ENCODE results near the gene TNFAIP6.
"Not testable (repeated sequence)": the region's sequence is repeated elsewhere in the genome, so short reads cannot be mapped to it uniquely, and the experiment has no call there.

The TNFAIP6 gene

GRCh38 chr2:151343073-151343472 is 14.3 kb upstream of the TNFAIP6 start:
- TF ChIP-seq TAF1 (IDR thresholded peaks at IDR 0.05; ENCODE audit: borderline replicate concordance, low read depth, low read length): no peak
- no peak for TF ChIP-seq POLR2A (IDR thresholded peaks at IDR 0.05; ENCODE audit: low read depth, low read length)
- TF ChIP-seq POLR2AphosphoS5 (IDR thresholded peaks at IDR 0.05; ENCODE audit: low read depth, low read length): no peak
- DNase-seq (ENCODE audit: insufficient read length): no peak
- FAIRE-seq: no peak

GRCh38 chr2:151344191-151344590 is 13.2 kb upstream of the TNFAIP6 start:
- not testable (repeated sequence) for DNase-seq (ENCODE audit: insufficient read length); FAIRE-seq

GRCh38 chr2:151344906-151345305 is 12.5 kb upstream of the TNFAIP6 start:
- no peak for DNase-seq (ENCODE audit: insufficient read length)
- TF ChIP-seq POLR2A (IDR thresholded peaks at IDR 0.05; ENCODE audit: low read depth, low read length) (no peak), TAF1 (IDR thresholded peaks at IDR 0.05; ENCODE audit: borderline replicate concordance, low read depth, low read length) (no peak), POLR2AphosphoS5 (IDR thresholded peaks at IDR 0.05; ENCODE audit: low read depth, low read length) (no peak)
- no peak for FAIRE-seq

- TF ChIP-seq POLR2A (IDR thresholded peaks at IDR 0.05; ENCODE audit: low read depth, low read length): no peak
- TF ChIP-seq POLR2AphosphoS5 (IDR thresholded peaks at IDR 0.05; ENCODE audit: low read depth, low read length): no peak
- TF ChIP-seq TAF1 (IDR thresholded peaks at IDR 0.05; ENCODE audit: borderline replicate concordance, low read depth, low read length): no peak
- FAIRE-seq: no peak
- DNase-seq (ENCODE audit: insufficient read length): no peak
Measured at GRCh38 chr2:151347294-151347693, 10.1 kb upstream of the TNFAIP6 start.

- no peak for DNase-seq (ENCODE audit: insufficient read length)
- TF ChIP-seq POLR2A (IDR thresholded peaks at IDR 0.05; ENCODE audit: low read depth, low read length) (no peak), POLR2AphosphoS5 (IDR thresholded peaks at IDR 0.05; ENCODE audit: low read depth, low read length) (no peak), TAF1 (IDR thresholded peaks at IDR 0.05; ENCODE audit: borderline replicate concordance, low read depth, low read length) (no peak)
- no peak for FAIRE-seq
Measured at GRCh38 chr2:151347906-151348305, 9.5 kb upstream of the TNFAIP6 start.

- DNase-seq (ENCODE audit: insufficient read length) (no peak), FAIRE-seq (no peak)
- TF ChIP-seq POLR2A (IDR thresholded peaks at IDR 0.05; ENCODE audit: low read depth, low read length): no peak
- TF ChIP-seq TAF1 (IDR thresholded peaks at IDR 0.05; ENCODE audit: borderline replicate concordance, low read depth, low read length): no peak
- TF ChIP-seq POLR2AphosphoS5 (IDR thresholded peaks at IDR 0.05; ENCODE audit: low read depth, low read length): no peak
Measured at GRCh38 chr2:151350579-151351195, 6.7 kb upstream of the TNFAIP6 start.

GRCh38 chr2:151353995-151354394 is 3.4 kb upstream of the TNFAIP6 start:
- no peak for TF ChIP-seq POLR2A (IDR thresholded peaks at IDR 0.05; ENCODE audit: low read depth, low read length)
- no peak for TF ChIP-seq POLR2AphosphoS5 (IDR thresholded peaks at IDR 0.05; ENCODE audit: low read depth, low read length)
- no peak for TF ChIP-seq TAF1 (IDR thresholded peaks at IDR 0.05; ENCODE audit: borderline replicate concordance, low read depth, low read length)
- DNase-seq (ENCODE audit: insufficient read length) (no peak), FAIRE-seq (no peak)

- FAIRE-seq (no peak), DNase-seq (ENCODE audit: insufficient read length) (no peak)
- TF ChIP-seq POLR2AphosphoS5 (IDR thresholded peaks at IDR 0.05; ENCODE audit: low read depth, low read length) (no peak), TAF1 (IDR thresholded peaks at IDR 0.05; ENCODE audit: borderline replicate concordance, low read depth, low read length) (no peak), POLR2A (IDR thresholded peaks at IDR 0.05; ENCODE audit: low read depth, low read length) (no peak)
Measured at GRCh38 chr2:151354807-151355206, 2.6 kb upstream of the TNFAIP6 start.

GRCh38 chr2:151358166-151358970 is 976 bp downstream of the TNFAIP6 start:
- TF ChIP-seq TAF1 (IDR thresholded peaks at IDR 0.05; ENCODE audit: borderline replicate concordance, low read depth, low read length): no peak
- TF ChIP-seq POLR2AphosphoS5 (IDR thresholded peaks at IDR 0.05; ENCODE audit: low read depth, low read length): no peak
- no peak for TF ChIP-seq POLR2A (IDR thresholded peaks at IDR 0.05; ENCODE audit: low read depth, low read length)
- DNase-seq (ENCODE audit: insufficient read length) (no peak), FAIRE-seq (no peak)

- no peak for FAIRE-seq
Measured at GRCh38 chr2:151359768-151360461, 2.5 kb downstream of the TNFAIP6 start.

GRCh38 chr2:151361674-151362370 is 4.4 kb downstream of the TNFAIP6 start:
- FAIRE-seq: no peak
- TF ChIP-seq TAF1 (IDR thresholded peaks at IDR 0.05; ENCODE audit: borderline replicate concordance, low read depth, low read length): no peak
- TF ChIP-seq POLR2AphosphoS5 (IDR thresholded peaks at IDR 0.05; ENCODE audit: low read depth, low read length): no peak
- no peak for TF ChIP-seq POLR2A (IDR thresholded peaks at IDR 0.05; ENCODE audit: low read depth, low read length)
- DNase-seq (ENCODE audit: insufficient read length): no peak

More at GRCh38 chr2:151359768-151360461, 2.5 kb downstream of the TNFAIP6 start:
- TF ChIP-seq POLR2AphosphoS5 (IDR thresholded peaks at IDR 0.05; ENCODE audit: low read depth, low read length) (no peak), POLR2A (IDR thresholded peaks at IDR 0.05; ENCODE audit: low read depth, low read length) (no peak), TAF1 (IDR thresholded peaks at IDR 0.05; ENCODE audit: borderline replicate concordance, low read depth, low read length) (no peak)
- DNase-seq (ENCODE audit: insufficient read length): no peak

All from GM12892 (cell line).